GM21825 (cell line): ENCODE data around the gene NDUFS8.
A peak's percentile ranks its signal among the peaks of the same experiment; 100 is the strongest.

Experiments
- ATAC-seq: cut with Tn5 transposase; IDR thresholded peaks from one replicate; pipeline ENCODE4 v1.9.1; 2021; ENCODE audit warnings: mild to moderate bottlenecking, moderate library complexity; ENCODE audit not compliant: unreplicated experiment

Gene NDUFS8

DNA sequence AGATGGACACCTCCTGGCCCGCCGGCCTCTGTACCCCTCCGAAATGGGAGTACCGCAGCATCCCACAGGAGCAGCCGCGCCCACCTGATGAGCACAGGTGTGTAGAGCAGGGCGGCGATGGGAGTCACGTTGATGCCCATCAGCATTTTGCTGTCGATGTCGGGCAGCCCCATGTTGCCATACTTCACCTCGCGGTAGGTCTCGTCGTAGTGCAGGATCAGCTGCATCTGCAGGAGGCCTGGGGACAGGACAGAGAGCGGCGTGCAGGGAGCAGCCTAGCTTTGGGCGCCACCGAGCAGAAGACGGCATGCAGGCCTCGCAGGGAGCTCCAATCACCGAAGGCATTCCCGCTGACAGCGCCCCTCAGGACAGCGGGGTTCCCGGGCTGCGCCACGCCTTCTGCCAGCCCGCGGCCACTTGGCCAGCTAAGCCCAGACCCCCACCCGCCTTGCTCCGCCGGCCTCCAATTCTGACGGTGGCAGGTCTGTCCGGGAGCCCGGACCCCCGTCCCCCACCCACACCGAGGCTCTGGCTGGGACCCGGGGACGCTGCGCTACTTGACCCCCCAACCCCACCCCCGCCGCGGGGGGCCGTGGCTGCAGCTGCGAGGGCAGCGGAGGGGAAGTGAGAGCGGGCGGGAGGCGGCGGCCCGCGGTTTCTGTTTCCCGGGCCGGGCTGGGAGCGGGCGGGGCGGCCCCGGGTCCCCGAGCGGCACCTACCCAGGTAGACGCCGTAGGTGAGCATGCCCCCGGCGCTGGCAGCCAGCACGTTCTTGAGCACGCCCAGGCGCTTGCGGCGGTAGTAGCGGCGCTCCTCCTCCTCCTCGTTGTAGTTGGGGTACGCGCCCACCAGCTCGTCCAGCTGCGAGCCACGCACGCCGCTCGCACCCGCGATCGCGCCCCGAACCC is 27.3 kb upstream of the NDUFS8 start:
- ATAC-seq: peak; percentile 32

DNA sequence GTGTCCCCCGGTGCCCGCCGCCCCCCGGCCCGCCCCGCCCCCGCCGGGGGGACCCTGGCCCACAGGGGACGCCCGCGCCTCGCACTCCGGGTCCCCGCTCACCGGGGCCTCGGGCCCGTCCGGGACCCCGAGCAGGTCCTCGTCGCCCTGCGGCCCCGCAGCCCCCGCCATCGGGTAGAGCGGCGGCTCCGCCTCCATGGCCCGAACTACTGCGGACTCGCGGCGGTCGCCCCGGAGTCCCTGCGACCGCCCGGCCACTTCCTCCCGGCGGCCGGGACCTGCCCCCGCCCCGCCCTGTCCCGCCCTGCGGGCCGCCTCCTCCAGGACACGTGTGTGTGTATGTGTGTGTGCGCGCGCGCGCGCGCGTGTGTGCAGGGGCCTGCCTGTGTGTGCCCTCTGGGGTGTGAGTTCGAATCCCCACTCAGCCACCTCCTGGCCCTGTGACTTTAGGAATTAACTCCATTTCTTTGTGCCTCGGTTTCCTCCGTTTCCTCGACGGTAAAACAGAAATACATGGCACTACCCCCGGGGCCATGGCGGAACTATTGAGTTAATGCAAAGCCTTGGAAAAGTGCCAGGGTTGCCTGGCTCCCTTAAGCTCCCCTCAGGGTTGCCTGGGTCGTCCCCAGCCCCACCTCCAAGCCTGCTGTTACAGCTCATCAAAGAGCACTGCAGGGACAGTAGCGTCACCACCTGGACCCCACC is 26.5 kb upstream of the NDUFS8 start, which contains the start of gene UNC93B1:
UNC93B1 (minus strand) TSS at position 252 of the 705 bp plus-strand sequence; CDS start at position 198, 54 bp downstream.
- ATAC-seq: peak; percentile 62

DNA sequence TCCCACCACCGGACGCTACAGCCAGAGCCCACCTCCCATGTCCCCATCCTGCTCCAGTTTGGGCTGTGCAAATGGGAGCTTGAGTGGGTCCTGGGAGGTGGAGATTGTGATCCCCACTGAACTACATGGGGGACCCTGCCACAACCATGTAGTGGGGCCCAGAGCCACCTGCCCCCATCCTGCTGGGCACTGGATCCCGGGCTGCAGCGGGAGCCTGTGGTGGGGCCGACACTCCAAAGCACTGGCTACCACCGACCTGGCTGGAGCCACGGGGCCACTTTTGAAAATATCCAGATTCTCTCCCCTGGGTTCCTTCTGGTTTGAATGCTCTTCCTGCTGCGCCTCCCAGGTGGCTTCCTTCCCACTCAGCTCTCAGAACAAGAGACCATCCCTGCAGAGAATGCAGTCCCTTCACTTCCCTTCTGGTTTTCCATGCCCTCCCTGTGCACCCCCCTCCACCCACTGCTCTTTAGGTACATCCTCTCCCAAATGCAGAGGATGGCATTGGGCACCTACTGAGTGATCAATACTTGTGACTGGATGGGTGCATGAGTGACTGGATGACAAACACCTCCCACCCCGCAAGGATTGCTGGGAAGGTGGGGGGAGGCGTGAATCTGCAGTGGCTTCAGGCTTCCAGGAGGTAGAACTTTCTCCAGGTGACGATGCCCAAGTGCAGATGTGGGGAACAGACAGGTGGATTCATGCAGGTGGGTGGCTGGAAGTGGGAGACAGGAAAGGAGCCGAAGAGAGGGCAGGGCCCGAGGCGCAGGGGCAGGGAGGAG is 25.7 kb upstream of the NDUFS8 start:
- no peak for ATAC-seq

DNA sequence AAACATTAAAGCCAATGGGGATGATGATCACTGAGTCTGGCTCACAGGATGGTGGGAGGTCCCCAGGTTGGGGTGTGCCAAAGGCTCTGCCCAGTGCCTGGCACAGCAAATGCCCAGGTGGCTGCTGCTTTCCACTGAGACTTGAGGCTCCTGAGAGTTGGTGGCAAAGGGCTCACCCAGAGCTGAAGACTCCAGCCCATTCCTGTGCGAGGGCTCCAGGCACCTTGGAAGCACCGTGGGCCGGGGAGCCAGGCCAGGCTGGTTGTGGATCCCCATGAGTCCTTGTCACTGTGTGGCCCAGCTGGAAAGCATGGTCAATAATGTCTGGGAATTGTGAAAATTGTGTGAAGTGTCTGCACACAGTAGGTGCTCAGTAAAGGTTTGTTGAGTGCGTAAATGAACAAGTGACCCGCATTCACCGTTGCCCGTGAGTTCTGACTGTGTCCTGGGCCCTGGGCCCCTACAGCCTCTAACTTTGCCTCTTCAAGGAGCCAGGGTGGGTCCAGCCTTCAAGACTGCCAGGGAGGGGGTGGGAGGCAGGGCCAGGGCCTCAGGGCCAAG is 23.8 kb upstream of the NDUFS8 start:
- ATAC-seq: no peak

GRCh38 chr11:68007498-68008380 is 22.7 kb upstream of the NDUFS8 start:
- no peak for ATAC-seq

- ATAC-seq: no peak
Measured at GRCh38 chr11:68008381-68009337, 21.8 kb upstream of the NDUFS8 start.

DNA sequence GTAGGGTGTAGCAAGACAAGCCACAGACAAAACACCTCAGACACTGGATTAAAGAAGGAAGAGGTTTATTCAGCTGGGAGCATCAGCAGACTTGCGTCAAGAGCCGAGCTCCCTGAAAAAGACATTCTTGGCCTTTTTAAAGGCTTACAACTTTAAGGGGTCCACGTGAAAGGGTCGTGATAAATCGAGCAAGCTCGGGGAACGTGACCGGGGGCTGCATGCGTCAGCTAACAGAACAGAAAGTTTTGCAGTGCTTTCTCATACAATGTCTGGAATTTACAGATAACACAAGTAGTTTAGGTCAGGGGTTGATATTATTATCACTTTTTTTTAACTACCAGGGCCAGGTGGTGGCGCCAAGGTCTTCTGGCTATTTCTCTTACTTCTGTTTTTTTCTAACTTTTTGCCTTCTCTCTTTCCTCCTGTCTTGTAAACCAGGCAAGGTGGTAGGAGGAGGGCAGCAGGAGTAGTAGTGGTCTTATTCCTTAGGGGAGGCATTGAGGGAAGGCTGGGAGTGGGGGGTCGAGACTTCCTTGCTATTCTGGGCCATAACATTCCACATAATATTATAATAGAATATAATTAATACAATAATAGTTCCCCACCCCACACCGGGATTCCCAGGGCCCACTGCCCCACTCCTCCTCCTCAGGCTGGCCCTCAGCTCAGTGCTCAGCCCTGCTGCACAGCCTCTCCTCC is 20.9 kb upstream of the NDUFS8 start:
- ATAC-seq: no peak

- no peak for ATAC-seq
Measured at GRCh38 chr11:68010090-68011041, 20.1 kb upstream of the NDUFS8 start, which contains the start of gene ALDH3B1. TSS of gene ALDH3B1 (plus strand) at chr11:68010327. CDS start at chr11:68015298, 4,971 bp downstream.

DNA sequence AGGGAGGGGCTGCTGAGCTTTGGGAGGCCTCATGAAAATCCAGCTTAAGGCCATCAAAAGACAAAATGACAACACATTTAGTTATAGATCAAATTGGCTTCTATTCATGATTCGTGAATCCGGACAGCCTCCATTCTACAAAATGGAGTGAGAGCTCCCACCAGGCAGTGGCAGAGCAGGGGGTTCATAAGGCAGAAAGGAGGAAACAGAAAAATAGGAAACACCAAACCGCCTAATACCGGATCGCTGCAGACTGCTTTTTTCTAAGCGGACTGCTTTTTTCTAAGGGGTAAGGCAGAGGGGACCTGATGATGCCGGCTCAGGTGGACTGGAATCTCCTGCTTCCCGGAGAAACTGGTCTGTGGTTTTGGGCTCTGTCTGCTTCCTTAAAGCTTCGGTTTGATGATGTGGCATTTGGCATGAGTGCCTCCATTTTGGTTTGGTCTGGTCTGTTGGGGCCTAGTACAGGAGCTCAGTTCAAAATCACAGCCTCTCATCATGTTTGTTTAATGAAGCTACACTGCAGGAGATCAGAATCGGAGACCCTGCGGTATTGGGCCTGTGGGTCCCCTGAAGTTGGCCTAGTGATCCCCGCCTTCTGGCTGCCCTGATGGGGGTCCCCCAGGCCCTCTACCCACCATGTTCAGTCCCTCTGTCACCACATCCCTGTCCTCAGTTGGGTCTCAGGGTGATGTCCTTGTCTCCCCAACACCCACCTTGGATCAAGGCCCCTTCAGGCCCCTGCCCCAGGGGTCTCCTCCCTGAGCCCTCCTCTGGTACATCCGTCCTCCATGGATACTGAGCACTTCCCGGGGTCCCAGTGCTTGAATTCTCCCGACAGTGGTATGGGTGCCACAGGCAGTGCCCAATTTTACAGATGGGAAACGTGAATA is 19.2 kb upstream of the NDUFS8 start:
- ATAC-seq: no peak

DNA sequence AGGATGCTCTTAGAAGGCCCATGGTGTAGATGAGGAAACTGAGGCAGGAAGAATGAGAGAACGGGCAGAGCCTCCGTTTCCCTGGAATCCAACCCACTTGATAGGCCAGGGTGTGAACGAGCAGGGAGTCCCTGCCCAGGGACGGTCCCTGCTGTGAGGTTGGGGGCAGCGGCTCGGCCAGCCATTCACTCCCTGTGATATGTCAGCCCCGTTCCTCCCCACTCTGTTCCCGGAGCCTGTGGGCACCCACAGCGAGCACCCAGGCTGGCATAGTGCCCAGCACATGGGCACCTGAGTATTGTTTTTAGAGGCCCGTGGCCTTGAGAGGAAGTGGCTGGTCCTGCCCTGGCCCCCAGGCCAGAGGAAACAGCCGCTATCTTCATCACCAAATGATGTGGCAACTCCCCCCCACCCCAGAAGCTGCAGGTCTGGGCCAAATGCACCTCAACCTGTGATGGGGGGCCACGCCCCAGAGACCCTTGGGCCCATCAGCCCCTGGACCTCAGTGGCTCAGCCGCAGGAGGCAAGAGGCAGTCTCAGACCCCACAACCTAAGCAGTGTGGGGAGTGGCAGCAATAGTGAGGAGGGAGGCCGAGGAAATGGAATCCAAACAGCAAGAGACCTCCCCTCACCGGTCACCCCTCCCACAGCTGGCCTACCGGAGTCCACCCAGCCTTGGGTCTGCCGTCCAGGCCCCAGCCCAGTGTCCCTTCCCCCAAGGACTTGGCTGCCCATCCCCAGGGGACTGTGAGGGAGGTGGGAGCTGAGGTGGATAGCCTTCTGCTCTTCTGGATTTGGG is 18.2 kb upstream of the NDUFS8 start:
- no peak for ATAC-seq

DNA sequence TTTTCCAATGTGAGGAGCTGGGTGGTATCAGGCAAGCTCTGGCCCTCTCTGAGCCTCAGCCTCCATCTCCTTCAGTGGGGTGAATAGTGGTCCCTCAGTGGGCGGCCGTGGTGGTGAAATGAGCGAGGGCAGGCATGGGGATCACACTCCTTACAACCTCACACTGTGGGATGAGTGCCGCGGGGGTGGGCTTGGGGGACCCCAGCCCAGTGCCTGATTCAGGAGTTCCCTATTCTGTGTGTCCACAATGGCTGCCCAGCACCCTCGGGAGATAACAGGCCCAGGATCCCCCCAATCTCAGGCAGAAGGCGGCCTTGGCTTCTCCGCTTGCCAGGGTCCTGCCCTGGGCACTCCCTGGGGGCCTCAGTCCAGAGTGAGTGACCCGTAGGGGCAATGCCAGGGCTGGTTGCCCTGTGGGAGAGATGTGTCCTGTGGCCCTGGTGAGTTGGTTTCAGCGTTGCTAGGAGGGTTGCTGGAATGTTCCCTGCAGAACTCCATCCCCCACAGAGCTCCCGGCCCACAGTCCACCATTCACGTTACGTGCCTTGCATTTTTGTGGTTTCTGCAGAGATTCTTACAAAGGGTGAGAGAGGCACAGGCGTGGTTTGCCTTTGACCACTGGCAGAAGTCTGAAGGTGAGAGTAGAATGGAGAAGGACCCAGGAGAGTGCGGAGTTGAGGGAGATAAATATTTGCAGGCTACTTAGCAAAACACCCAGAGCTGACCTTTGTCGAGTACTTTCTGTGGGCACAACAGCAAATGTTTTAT is 17.5 kb upstream of the NDUFS8 start:
- no peak for ATAC-seq

DNA sequence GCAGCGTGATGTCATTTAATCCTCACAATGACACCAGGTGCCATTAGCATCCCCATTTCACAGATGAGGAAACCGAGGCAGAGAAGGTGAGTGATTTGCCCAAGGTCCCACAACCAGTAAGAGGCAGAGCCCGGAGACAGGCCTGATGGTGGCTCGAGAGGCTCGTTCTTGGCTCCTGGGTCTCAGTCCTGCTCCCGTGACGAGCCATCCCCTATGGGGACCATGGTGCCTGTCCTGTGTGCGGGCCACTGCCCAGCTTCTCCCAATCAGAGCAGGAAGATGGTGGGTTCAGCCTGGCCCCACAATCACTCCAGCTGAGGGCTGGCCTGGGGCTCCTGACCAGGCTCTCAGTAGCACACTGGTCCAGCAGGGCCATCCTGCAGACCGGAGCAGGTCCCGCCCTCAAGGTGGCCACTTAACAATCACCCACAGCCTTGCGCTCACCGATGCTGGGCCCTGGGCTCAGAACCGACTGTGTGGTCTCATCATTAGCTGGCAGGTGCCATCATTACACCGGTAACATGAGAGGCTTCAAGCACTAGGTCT is 16.8 kb upstream of the NDUFS8 start:
- no peak for ATAC-seq

GRCh38 chr11:68014157-68014946 is 16.1 kb upstream of the NDUFS8 start:
- ATAC-seq: no peak
